ENCODE data around the gene LACTBL1. TPM values are rescaled to one million over a fixed set of nuclear protein-coding genes. Genes with fewer than 3 reads are reported as not detected.

The LACTBL1 gene
- total RNA-seq, 2 experiments from 2014 or later, result not detected

DNA sequence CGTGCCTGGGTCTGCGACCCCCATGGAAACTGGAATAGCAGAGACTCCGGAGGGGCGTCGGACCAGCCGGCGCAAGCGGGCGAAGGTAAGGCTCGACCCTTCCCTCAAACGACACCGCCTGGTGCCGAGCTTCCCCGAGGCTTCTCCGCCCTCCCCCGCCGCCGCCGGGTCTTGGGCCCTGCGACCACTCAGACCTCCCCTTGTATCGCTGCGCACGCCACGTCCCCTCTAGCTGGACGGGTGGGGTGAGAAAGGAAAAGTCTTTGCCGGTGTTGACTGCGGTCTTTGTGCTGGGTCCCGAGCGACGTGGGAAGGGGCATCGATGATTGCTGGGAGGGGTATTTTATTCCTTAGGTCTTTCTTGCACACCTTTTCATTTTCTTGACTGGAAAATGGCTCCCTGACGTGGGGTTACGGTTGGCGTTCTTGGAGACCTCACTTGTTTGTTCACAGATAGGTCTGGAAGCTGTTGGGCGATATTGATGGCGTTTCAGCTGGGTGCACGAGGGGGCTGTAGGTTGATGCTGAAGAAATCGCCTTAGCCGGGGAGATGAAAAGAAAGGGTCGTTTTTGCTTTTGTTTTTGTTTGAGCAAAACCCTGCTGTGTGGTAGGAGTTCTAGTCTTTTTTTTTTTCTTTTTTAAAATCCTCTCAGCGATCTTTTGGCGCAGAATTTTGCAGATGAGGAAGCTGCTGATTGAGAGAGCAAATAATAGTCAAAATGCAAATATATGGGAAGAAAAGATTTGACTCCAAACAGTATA lies 47.4 kb upstream of the LACTBL1 start:
- Mint-ChIP-seq H3K36me3 (ENCODE audit: low read depth) (peaks cover 34% of the 10 kb centered on the region), H3K9me3 (peaks cover 6% of the 10 kb centered on the region), H3K4me1 (ENCODE audit: low read depth) (peaks cover 57% of the 10 kb centered on the region), H3K4me3 (peak overlapping the region; percentile 99), H3K27me3 (no peaks in the 10 kb centered on the region), H3K27ac (peak overlapping the region; percentile 88)
- DNase-seq, result peak in 12 of 14 experiments; percentile 2 to 48 (median 8)
- POLR2A ChIA-PET, result interaction anchor here (1.0 to 1.7 kb wide), 4 partner anchors 36 to 671 kb away, joined by 4 to 5 read pairs (median 5); partner anchors contain the start of genes HNRNPR and RPL11
- intact Hi-C loops (cut with DNase I, micrococcal nuclease), result loop anchor here in 1 of 2 experiments (2.0 kb wide), 3 partner anchors 25 to 673 kb away; partner anchors contain the start of gene LUZP1
- TF ChIP-seq, protein P1, sequence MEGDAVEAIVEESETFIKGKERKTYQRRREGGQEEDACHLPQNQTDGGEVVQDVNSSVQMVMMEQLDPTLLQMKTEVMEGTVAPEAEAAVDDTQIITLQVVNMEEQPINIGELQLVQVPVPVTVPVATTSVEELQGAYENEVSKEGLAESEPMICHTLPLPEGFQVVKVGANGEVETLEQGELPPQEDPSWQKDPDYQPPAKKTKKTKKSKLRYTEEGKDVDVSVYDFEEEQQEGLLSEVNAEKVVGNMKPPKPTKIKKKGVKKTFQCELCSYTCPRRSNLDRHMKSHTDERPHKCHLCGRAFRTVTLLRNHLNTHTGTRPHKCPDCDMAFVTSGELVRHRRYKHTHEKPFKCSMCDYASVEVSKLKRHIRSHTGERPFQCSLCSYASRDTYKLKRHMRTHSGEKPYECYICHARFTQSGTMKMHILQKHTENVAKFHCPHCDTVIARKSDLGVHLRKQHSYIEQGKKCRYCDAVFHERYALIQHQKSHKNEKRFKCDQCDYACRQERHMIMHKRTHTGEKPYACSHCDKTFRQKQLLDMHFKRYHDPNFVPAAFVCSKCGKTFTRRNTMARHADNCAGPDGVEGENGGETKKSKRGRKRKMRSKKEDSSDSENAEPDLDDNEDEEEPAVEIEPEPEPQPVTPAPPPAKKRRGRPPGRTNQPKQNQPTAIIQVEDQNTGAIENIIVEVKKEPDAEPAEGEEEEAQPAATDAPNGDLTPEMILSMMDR (IDR thresholded peaks at IDR 0.05), result no peak
- peak overlapping the region; percentile 86 for H3K4me3 ChIP-seq (ENCODE audit: low read length)
- CTCF ChIA-PET, result no interaction called here
- ATAC-seq (ENCODE audit: poor library complexity), result peak; percentile 11
- H3K36me3 ChIP-seq (ENCODE audit: insufficient read depth, low read length), result no peaks in the 10 kb centered on the region
- H3K27ac ChIP-seq (ENCODE audit: low read depth in 1 of 2, low read length in 2 of 2), result peak overlapping the region in 1 of 2 donors; percentile 53
- peaks cover 0 to 7% of the 10 kb centered on the region in 2 experiments for H3K9me3 ChIP-seq (ENCODE audit: control insufficient read depth in 1 of 2, insufficient read depth in 1 of 2, low read length in 2 of 2)
- H3K27me3 ChIP-seq (ENCODE audit: control insufficient read depth in 1 of 2, insufficient read depth in 2 of 2, low read length in 2 of 2), result no peaks in the 10 kb centered on the region
- H3K4me1 ChIP-seq (ENCODE audit: insufficient read depth, low read length), result peaks cover 27% of the 10 kb centered on the region

DNA sequence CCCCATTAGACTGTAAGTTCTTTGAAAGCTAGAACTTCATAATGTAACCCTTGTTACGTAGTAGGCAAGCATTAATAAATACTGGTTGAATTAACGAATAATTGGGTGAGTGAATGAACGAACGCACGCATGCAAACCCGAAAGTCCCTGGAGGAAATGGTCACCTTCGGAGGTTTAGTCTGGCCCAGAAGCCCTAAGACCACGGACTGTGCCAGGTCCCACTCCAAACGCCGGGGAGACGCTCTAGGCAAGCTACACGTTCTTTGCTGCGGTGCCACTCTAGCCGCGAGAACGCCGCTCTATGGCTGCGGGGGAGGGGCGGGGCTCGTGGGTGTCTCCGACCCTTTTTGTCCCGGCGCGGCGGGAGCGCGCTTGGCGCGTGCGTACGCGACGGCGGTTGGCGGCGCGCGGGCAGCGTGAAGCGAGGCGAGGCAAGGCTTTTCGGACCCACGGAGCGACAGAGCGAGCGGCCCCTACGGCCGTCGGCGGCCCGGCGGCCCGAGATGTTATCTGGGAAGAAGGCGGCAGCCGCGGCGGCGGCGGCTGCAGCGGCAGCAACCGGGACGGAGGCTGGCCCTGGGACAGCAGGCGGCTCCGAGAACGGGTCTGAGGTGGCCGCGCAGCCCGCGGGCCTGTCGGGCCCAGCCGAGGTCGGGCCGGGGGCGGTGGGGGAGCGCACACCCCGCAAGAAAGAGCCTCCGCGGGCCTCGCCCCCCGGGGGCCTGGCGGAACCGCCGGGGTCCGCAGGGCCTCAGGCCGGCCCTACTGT lies 46.6 kb upstream of the LACTBL1 start, which contains the start of gene KDM1A:
KDM1A (plus strand) TSS at position 375 of the 769 bp plus-strand sequence; CDS start at position 504, 129 bp downstream.
- ChIA-PET POLR2A (interaction anchor here (0.6 to 1.7 kb wide), 6 partner anchors 13 to 724 kb away, joined by 3 to 8 read pairs (median 5); partner anchors contain the start of genes ELOA, HNRNPR and RPL11), CTCF (interaction anchor here (0.6 kb wide), 1 partner anchor 672 kb away, joined by 3 read pairs; the partner anchor contains the start of gene RPL11)

More for the DNA sequence above, 46.6 kb upstream of the LACTBL1 start, which contains the start of gene KDM1A:
- H3K27me3 Mint-ChIP-seq, result no peaks in the 10 kb centered on the region
- H3K27me3 ChIP-seq (ENCODE audit: control insufficient read depth in 1 of 2, insufficient read depth in 2 of 2, low read length in 2 of 2), result no peaks in the 10 kb centered on the region
- H3K4me1 Mint-ChIP-seq (ENCODE audit: low read depth), result peaks cover 51% of the 10 kb centered on the region
- peaks cover 0 to 7% of the 10 kb centered on the region in 2 experiments for H3K9me3 ChIP-seq (ENCODE audit: control insufficient read depth in 1 of 2, insufficient read depth in 1 of 2, low read length in 2 of 2)
- H3K36me3 Mint-ChIP-seq (ENCODE audit: low read depth), result peaks cover 34% of the 10 kb centered on the region
- H3K27ac ChIP-seq (ENCODE audit: low read depth in 1 of 2, low read length in 2 of 2), result peak within 1 kb of the TSS; percentile 41 to 53
- intact Hi-C loops (cut with DNase I, micrococcal nuclease), result loop anchor here in 1 of 2 experiments (2.0 kb wide), 2 partner anchors 150 to 674 kb away; partner anchors contain the start of gene LUZP1
- peak within 1 kb of the TSS; percentile 86 for H3K4me3 ChIP-seq (ENCODE audit: low read length)
- TF ChIP-seq, protein P1 (IDR thresholded peaks at IDR 0.05), result peak; percentile 25
- peaks cover 27% of the 10 kb centered on the region for H3K4me1 ChIP-seq (ENCODE audit: insufficient read depth, low read length)
- peaks cover 6% of the 10 kb centered on the region for H3K9me3 Mint-ChIP-seq
- peak within 1 kb of the TSS; percentile 99 for H3K4me3 Mint-ChIP-seq
- ATAC-seq (ENCODE audit: poor library complexity), result peak; percentile 97
- H3K36me3 ChIP-seq (ENCODE audit: insufficient read depth, low read length), result no peaks in the 10 kb centered on the region
- peak within 1 kb of the TSS; percentile 88 for H3K27ac Mint-ChIP-seq
- peak; percentile 92 to 97 (median 95) for DNase-seq

All from CD4-positive, alpha-beta T cell (primary cell).